HepG2 (cell line): ENCODE data around the gene CXCR5. TPM values are rescaled to one million over a fixed set of nuclear protein-coding genes. Genes with fewer than 3 reads are reported as not detected.

Experiments
- CEBPB ChIP-seq: IDR thresholded peaks from 2 replicates; pipeline ENCODE4 v1.6.1; 2011; ENCODE audit warnings: low read depth, low read length, improper control_type of control experiment, borderline replicate concordance
- DNMT1 ChIP-seq: sonication (generic); formaldehyde crosslinking; IDR thresholded peaks from 2 replicates; pipeline ENCODE4 v1.5.1; 2020; ENCODE audit warnings: mild to moderate bottlenecking, missing genetic modification reagents
- MTA3 ChIP-seq: sonication (generic); formaldehyde crosslinking; IDR thresholded peaks from 2 replicates; pipeline ENCODE4 v1.4.0; 2020; ENCODE audit warnings: missing genetic modification reagents
- MZF1 ChIP-seq: sonication (generic); formaldehyde crosslinking; IDR thresholded peaks from 2 replicates; pipeline ENCODE4 v1.8.1; 2023; ENCODE audit warnings: mild to moderate bottlenecking, missing genetic modification reagents, borderline replicate concordance
- NCOA1 ChIP-seq: sonication (generic); formaldehyde crosslinking; IDR thresholded peaks from 2 replicates; pipeline ENCODE4 v1.9.0; 2021; ENCODE audit warnings: missing genetic modification reagents
- NCOR1 ChIP-seq: fragments of 200-600 bp; sonication (generic); IDR thresholded peaks from 2 replicates; pipeline ENCODE4 v1.7.0; 2017; ENCODE audit warnings: antibody characterized with exemption, low read length, borderline replicate concordance
- NFATC3 ChIP-seq: sonication (generic); formaldehyde crosslinking; IDR thresholded peaks from 2 replicates; pipeline ENCODE4 v1.5.1; 2020; ENCODE audit warnings: mild to moderate bottlenecking, missing genetic modification reagents
- RFX1 ChIP-seq: fragments of 450-650 bp; IDR thresholded peaks from 2 replicates; pipeline ENCODE4 v1.6.1; 2017
- THAP11 ChIP-seq: IDR thresholded peaks from 2 replicates; pipeline ENCODE4 v1.6.1; 2016; ENCODE audit warnings: missing biosample characterization, missing genetic modification reagents
- TSC22D2 ChIP-seq: sonication (generic); formaldehyde crosslinking; IDR thresholded peaks from 2 replicates; pipeline ENCODE4 v1.5.1; 2020; ENCODE audit warnings: missing genetic modification reagents, mild to moderate bottlenecking, borderline replicate concordance
- U2AF1 ChIP-seq: fragments of 200-400 bp; formaldehyde crosslinking; optimal IDR thresholded peaks from 2 replicates; pipeline ENCODE3; 2017; ENCODE audit warnings: mild to moderate bottlenecking, low read depth, low read length
- ZBTB25 ChIP-seq: IDR thresholded peaks from 2 replicates; pipeline ENCODE4 v1.6.1; 2018; ENCODE audit warnings: missing genetic modification reagents
- ZBTB39 ChIP-seq: sonication (generic); formaldehyde crosslinking; IDR thresholded peaks from 2 replicates; pipeline ENCODE4 v1.5.0; 2020; ENCODE audit warnings: missing genetic modification reagents
- ZBTB8A ChIP-seq: sonication (generic); formaldehyde crosslinking; IDR thresholded peaks from 2 replicates; pipeline ENCODE4 v1.4.0; 2020; ENCODE audit warnings: mild to moderate bottlenecking, low read depth, missing genetic modification reagents, borderline replicate concordance
- ZFP1 ChIP-seq: IDR thresholded peaks from 2 replicates; pipeline ENCODE4 v1.6.1; 2016
- ZNF225 ChIP-seq: sonication (generic); formaldehyde crosslinking; IDR thresholded peaks from 2 replicates; pipeline ENCODE4 v1.4.0; 2020; ENCODE audit warnings: mild to moderate bottlenecking, missing genetic modification reagents
- ZNF431 ChIP-seq: sonication (generic); formaldehyde crosslinking; IDR thresholded peaks from 2 replicates; pipeline ENCODE4 v1.9.0; 2022; ENCODE audit warnings: missing genetic modification reagents, low read depth, mild to moderate bottlenecking, borderline replicate concordance
- ZNF773 ChIP-seq: sonication (generic); formaldehyde crosslinking; IDR thresholded peaks from 2 replicates; pipeline ENCODE4 v1.4.0; 2020; ENCODE audit warnings: missing genetic modification reagents, borderline replicate concordance
- polyA plus RNA-seq, 8 experiments: library from polyadenylated mRNA; depleted of rRNA in 3 of 8; stranded (reverse) in 7 of 8; unstranded in 1 of 8; fragments of >200 nt; fragmentation: Illumina TruSeq in 4 of 8; extraction: Trizol in 4 of 8; gene quantifications; 2 replicates each; pipeline versions ENCODE4 v1.2.1 to v1.2.3, GENCODE V29; 2011 to 2016; ENCODE audit warnings: low read depth in 4 of 8, missing spikeins in 1 of 8, mixed read lengths in 1 of 8; ENCODE audit not compliant: insufficient read depth in 1 of 8
- total RNA-seq, 5 experiments: library from RNA; depleted of rRNA; stranded (reverse); fragments of >200 nt; fragmentation: Illumina TruSeq; extraction: Trizol; gene quantifications; 2 replicates each; pipeline ENCODE4 v1.2.3, GENCODE V29; 2016; ENCODE audit warnings: low read depth in 1 of 5
- TF ChIP-seq, protein P1 (sequence below): sonication (generic); formaldehyde crosslinking; IDR thresholded peaks from 2 replicates; pipeline ENCODE4 v1.4.0; 2020; ENCODE audit warnings: missing genetic modification reagents, borderline replicate concordance
- TF ChIP-seq, protein P2 (sequence below): IDR thresholded peaks from 2 replicates; pipeline ENCODE4 v1.6.1; 2016; ENCODE audit warnings: missing genetic modification reagents, missing compliant biosample characterization
- TF ChIP-seq, protein P3 (sequence below): sonication (generic); formaldehyde crosslinking; IDR thresholded peaks from 2 replicates; pipeline ENCODE4 v1.8.1; 2023; ENCODE audit warnings: mild to moderate bottlenecking, moderate library complexity, missing genetic modification reagents

The CXCR5 gene
- total and polyA plus RNA-seq, 2 of the 13 experiments (the other 11 are each of a cell fraction or from before 2014, with no cell fraction given) = not detected

GRCh38 chr11:118921121-118921928, 37.6 kb downstream of the CXCR5 start (continued):
- TF ChIP-seq, protein P1, sequence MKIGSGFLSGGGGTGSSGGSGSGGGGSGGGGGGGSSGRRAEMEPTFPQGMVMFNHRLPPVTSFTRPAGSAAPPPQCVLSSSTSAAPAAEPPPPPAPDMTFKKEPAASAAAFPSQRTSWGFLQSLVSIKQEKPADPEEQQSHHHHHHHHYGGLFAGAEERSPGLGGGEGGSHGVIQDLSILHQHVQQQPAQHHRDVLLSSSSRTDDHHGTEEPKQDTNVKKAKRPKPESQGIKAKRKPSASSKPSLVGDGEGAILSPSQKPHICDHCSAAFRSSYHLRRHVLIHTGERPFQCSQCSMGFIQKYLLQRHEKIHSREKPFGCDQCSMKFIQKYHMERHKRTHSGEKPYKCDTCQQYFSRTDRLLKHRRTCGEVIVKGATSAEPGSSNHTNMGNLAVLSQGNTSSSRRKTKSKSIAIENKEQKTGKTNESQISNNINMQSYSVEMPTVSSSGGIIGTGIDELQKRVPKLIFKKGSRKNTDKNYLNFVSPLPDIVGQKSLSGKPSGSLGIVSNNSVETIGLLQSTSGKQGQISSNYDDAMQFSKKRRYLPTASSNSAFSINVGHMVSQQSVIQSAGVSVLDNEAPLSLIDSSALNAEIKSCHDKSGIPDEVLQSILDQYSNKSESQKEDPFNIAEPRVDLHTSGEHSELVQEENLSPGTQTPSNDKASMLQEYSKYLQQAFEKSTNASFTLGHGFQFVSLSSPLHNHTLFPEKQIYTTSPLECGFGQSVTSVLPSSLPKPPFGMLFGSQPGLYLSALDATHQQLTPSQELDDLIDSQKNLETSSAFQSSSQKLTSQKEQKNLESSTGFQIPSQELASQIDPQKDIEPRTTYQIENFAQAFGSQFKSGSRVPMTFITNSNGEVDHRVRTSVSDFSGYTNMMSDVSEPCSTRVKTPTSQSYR (CRISPR knock-in tag) = peak; percentile 97
- TF ChIP-seq ZFP1 (CRISPR knock-in tag) (peak; percentile 36; the same call in 1 of the 2 replicates), TSC22D2 (CRISPR knock-in tag) (0 out of 2 replicates have a peak, but pooled peaks have one; percentile 67), MZF1 (CRISPR knock-in tag) (no peak), THAP11 (CRISPR knock-in tag) (peak; percentile 70), DNMT1 (CRISPR knock-in tag) (no peak), ZBTB8A (no peak), ZNF225 (no peak), MTA3 (CRISPR knock-in tag) (no peak), ZNF773 (CRISPR knock-in tag) (no peak), RFX1 (no peak), ZNF431 (CRISPR knock-in tag) (no peak), NFATC3 (CRISPR knock-in tag) (peak; percentile 77; the same call in 1 of the 2 replicates), ZBTB25 (CRISPR knock-in tag) (peak; percentile 59; the same call in 1 of the 2 replicates), U2AF1 (no peak), CEBPB (peak; percentile 89), ZBTB39 (CRISPR knock-in tag) (no peak), NCOA1 (CRISPR knock-in tag) (peak; percentile 56; the same call in 1 of the 2 replicates), NCOR1 (peak; percentile 78)
- TF ChIP-seq, protein P2, sequence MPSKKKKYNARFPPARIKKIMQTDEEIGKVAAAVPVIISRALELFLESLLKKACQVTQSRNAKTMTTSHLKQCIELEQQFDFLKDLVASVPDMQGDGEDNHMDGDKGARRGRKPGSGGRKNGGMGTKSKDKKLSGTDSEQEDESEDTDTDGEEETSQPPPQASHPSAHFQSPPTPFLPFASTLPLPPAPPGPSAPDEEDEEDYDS (CRISPR knock-in tag) = peak; percentile 42; the same call in 1 of the 2 replicates
- TF ChIP-seq, protein P3, sequence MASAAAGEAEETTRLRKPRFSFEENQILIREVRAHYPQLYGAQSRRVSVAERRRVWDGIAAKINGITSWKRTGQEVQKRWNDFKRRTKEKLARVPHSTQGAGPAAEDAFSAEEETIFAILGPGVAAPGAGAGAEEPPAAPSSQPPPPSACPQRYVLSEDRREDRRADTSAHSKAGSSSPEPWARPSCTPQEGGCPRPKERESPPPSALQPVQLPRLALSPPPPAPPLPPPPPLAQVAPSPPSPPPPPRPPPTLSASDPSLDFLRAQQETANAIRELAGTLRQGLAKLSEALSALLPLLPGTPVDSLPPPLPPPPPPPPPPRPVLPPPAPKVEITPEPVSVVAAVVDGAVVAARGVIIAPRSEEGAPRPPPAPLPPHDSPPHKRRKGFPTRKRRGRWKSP (CRISPR knock-in tag) = no peak
- TF ChIP-seq, all 625 proteins: peak for 193
